Vagina (tissue), 2 donors: ENCODE results near the gene HOXA7. TPM values are rescaled to one million over a fixed set of nuclear protein-coding genes. Genes with fewer than 3 reads are reported as not detected.

Source experiments
- DNase-seq, 2 donors: peaks; one replicate each; pipeline ENCODE4 v3.0.0-alpha.2; 2017; ENCODE audit errors: extremely low spot score in 2 of 2
- H3K27ac ChIP-seq: fragments of 200-600 bp; sonication (generic); one replicate; pipeline ENCODE4 v1.5.1; 2019
- H3K27me3 ChIP-seq: fragments of 200-600 bp; sonication (generic); one replicate; pipeline ENCODE4 v1.5.1; 2019
- H3K36me3 ChIP-seq, 2 donors: fragments of 200-600 bp; sonication (generic); one replicate each; pipeline ENCODE4 v1.5.1; 2017 to 2019
- H3K4me1 ChIP-seq: fragments of 200-600 bp; sonication (generic); one replicate; pipeline ENCODE4 v1.5.1; 2019
- H3K4me3 ChIP-seq, 2 donors: fragments of 200-600 bp; sonication (generic); 1 replicate in 1 of 2; 2 replicates in 1 of 2; pipeline ENCODE4 v1.5.1; 2016 to 2019
- H3K9me3 ChIP-seq: fragments of 200-600 bp; sonication (generic); one replicate; pipeline ENCODE4 v1.5.1; 2019
- POLR2A ChIP-seq, 2 donors: fragments of 450-650 bp; IDR thresholded peaks; one replicate each; pipeline ENCODE4 v1.6.1; 2017; ENCODE audit warnings: antibody characterized with exemption in 2 of 2, mild to moderate bottlenecking in 2 of 2, moderate library complexity in 2 of 2
- POLR2AphosphoS5 ChIP-seq, 2 donors: sonication (generic); formaldehyde crosslinking; IDR thresholded peaks; one replicate each; pipeline ENCODE4 v1.9.0; 2017; ENCODE audit warnings: antibody characterized with exemption in 2 of 2, mild to moderate bottlenecking in 2 of 2, low read depth in 1 of 2; ENCODE audit not compliant: insufficient read depth in 1 of 2
- intact Hi-C: fragments of 100-400 bp; cut with DNase I; formaldehyde crosslinking; loops from one replicate; pipeline ENCODE4 v1.15.1; 2023
- total RNA-seq: library from RNA; depleted of rRNA; stranded (reverse); fragments of >200 nt; gene quantifications from one replicate; pipeline ENCODE4 v1.2.3, GENCODE V29; 2016
- TF ChIP-seq, protein P1 (sequence below), 3 experiments: fragments of 450-650 bp in 2 of 3; fragments of 200-600 bp in 1 of 3; sonication (generic) in 1 of 3; IDR thresholded peaks; one replicate each; pipeline ENCODE4 v1.5.1; 2017 to 2019; ENCODE audit warnings: antibody characterized with exemption in 3 of 3, mild to moderate bottlenecking in 2 of 3, moderate library complexity in 2 of 3

Gene HOXA7
- total RNA-seq, 1 donor from 2014 or later: 23.8 TPM

DNA sequence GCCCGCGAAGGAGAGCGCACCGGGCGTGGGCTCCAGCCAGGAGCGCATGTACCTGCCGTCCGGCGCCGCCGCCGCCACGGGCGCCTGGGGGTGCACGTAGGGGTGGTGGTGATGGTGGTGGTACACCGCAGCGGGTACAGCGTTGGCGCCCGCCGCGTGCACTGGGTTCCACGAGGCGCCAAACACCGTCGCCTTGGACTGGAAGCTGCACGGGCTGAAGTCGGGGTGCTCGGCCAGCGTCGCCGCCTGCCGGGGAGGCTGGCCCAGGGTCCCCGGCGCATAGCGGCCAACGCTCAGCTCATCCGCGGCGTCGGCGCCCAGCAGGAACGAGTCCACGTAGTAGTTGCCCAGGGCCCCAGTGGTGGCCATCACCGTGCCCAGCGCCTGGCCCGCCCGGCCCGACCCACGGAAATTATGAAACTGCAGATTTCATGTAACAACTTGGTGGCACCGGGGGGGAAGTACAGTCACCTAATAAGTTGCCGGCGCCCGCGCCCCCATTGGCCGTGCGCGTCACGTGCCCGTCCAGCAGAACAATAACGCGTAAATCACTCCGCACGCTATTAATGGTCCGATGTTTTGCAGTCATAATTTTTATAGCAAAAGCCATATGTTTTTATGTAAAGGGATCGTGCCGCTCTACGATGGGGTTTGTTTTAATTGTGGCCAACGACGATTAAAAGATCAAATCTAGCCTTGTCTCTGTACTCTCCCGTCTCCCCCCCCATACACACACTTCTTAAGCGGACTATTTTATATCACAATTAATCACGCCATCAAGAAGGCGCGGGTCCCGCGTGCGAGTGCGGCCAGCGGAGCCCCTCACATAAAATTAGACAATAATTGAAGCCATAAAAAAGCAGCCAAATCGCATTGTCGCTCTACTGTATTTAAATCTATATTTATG lies 8.9 kb upstream of the HOXA7 start, which contains the start of gene HOXA9:
TSS of gene HOXA9 (minus strand) at position 449 of the 907 bp plus-strand sequence. CDS start at position 369, 80 bp downstream.
- TF ChIP-seq POLR2A (IDR thresholded peaks at IDR 0.05): peak in 1 of 2 donors; percentile 23
- TF ChIP-seq, protein P1, sequence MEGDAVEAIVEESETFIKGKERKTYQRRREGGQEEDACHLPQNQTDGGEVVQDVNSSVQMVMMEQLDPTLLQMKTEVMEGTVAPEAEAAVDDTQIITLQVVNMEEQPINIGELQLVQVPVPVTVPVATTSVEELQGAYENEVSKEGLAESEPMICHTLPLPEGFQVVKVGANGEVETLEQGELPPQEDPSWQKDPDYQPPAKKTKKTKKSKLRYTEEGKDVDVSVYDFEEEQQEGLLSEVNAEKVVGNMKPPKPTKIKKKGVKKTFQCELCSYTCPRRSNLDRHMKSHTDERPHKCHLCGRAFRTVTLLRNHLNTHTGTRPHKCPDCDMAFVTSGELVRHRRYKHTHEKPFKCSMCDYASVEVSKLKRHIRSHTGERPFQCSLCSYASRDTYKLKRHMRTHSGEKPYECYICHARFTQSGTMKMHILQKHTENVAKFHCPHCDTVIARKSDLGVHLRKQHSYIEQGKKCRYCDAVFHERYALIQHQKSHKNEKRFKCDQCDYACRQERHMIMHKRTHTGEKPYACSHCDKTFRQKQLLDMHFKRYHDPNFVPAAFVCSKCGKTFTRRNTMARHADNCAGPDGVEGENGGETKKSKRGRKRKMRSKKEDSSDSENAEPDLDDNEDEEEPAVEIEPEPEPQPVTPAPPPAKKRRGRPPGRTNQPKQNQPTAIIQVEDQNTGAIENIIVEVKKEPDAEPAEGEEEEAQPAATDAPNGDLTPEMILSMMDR (IDR thresholded peaks at IDR 0.05): no peak
- peak; percentile 82 to 83 for TF ChIP-seq POLR2AphosphoS5 (IDR thresholded peaks at IDR 0.05; ENCODE audit: insufficient read depth in 1 of 2, low read depth in 1 of 2)
- Histone ChIP-seq H3K9me3 (no peaks in the 10 kb centered on the region), H3K4me1 (peaks cover 48% of the 10 kb centered on the region), H3K27me3 (no peaks in the 10 kb centered on the region), H3K36me3 (no peaks in the 10 kb centered on the region), H3K27ac (peak within 1 kb of the TSS; percentile 99), H3K4me3 (peak within 1 kb of the TSS; percentile 56 to 64)
- no peak for DNase-seq
- intact Hi-C loops: loop anchor here (5.0 to 10.0 kb wide), 2 partner anchors 793 to 1311 kb away; no protein-coding TSS in a partner anchor

GRCh38 chr7:27164367-27165088 lies 8.1 kb upstream of the HOXA7 start:
- no peaks in the 10 kb centered on the region for H3K27me3 ChIP-seq
- TF ChIP-seq, protein P1 (IDR thresholded peaks at IDR 0.05): no peak
- TF ChIP-seq POLR2A (IDR thresholded peaks at IDR 0.05) (no peak), POLR2AphosphoS5 (IDR thresholded peaks at IDR 0.05; ENCODE audit: insufficient read depth in 1 of 2, low read depth in 1 of 2) (no peak)
- peak overlapping the region; percentile 56 to 64 for H3K4me3 ChIP-seq
- H3K27ac ChIP-seq: peak overlapping the region; percentile 99
- H3K9me3 ChIP-seq: no peaks in the 10 kb centered on the region
- DNase-seq: no peak
- peaks cover 54% of the 10 kb centered on the region for H3K4me1 ChIP-seq
- intact Hi-C loops: loop anchor here (5.0 to 10.0 kb wide), 2 partner anchors 792 to 1310 kb away; no protein-coding TSS in a partner anchor
- no peaks in the 10 kb centered on the region for H3K36me3 ChIP-seq

DNA sequence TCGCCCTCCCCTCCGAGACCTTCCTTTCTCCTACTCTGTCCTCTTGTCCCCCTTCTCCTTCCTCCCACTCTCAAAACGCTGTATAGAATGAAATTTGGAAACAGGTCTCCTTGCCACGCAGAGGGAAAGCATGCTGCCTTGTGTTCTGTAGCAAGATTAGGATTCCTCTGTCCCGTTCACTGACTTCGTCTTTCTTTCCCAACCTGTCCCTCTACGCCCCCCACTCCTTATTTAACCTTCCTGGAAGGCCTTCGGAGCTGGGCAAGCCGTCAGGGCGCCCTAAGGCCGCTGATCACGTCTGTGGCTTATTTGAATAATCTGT lies 7.5 kb upstream of the HOXA7 start:
- TF ChIP-seq POLR2AphosphoS5 (IDR thresholded peaks at IDR 0.05; ENCODE audit: insufficient read depth in 1 of 2, low read depth in 1 of 2) (no peak), POLR2A (IDR thresholded peaks at IDR 0.05) (no peak)
- TF ChIP-seq, protein P1 (IDR thresholded peaks at IDR 0.05): no peak
- Histone ChIP-seq H3K4me3 (peak overlapping the region; percentile 56 to 64), H3K27me3 (no peaks in the 10 kb centered on the region), H3K9me3 (no peaks in the 10 kb centered on the region), H3K4me1 (peaks cover 54% of the 10 kb centered on the region), H3K27ac (peak overlapping the region; percentile 99), H3K36me3 (no peaks in the 10 kb centered on the region)
- intact Hi-C loops: loop anchor here (10.0 kb wide), 1 partner anchor 1309 kb away; no protein-coding TSS in a partner anchor
- DNase-seq: no peak

DNA sequence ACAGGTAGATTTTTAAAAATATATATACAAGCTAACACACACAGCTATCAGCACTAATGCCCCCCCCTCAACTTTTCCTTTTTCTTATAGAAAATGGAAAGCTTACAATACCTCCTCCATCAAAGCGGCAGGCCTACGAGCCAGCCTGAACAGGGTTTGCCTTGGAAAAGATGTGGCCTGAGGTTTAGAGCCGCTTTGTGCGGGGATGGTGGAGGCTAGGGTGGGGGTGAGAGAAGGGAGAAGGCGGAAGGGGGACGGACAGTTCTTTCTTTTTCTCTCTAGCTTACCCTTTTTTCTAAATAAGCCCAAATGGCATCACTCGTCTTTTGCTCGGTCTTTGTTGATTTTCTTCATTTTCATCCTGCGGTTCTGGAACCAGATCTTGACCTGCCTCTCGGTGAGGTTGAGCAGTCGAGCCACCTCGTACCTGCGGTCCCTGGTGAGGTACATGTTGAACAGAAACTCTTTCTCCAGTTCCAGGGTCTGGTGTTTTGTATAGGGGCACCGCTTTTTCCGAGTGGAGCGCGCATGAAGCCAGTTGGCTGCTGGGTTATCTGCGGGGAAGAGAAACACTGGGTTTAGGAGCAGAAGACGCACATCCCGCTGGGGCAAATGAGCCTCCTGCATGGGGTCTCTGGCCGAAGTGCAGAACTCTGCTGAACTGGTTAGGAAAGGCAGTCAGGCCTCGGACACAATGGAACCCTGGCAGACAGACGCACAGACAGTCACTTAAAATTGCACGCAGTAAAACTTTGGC lies 7.0 kb upstream of the HOXA7 start:
- peaks cover 51% of the 10 kb centered on the region for H3K4me1 ChIP-seq
- no peaks in the 10 kb centered on the region for H3K9me3 ChIP-seq
- DNase-seq: no peak
- peak overlapping the region; percentile 56 to 64 for H3K4me3 ChIP-seq
- H3K36me3 ChIP-seq: no peaks in the 10 kb centered on the region
- no peaks in the 10 kb centered on the region for H3K27me3 ChIP-seq
- no peak for TF ChIP-seq POLR2AphosphoS5 (IDR thresholded peaks at IDR 0.05; ENCODE audit: insufficient read depth in 1 of 2, low read depth in 1 of 2)
- no peak for TF ChIP-seq POLR2A (IDR thresholded peaks at IDR 0.05)
- TF ChIP-seq, protein P1 (IDR thresholded peaks at IDR 0.05): no peak
- intact Hi-C loops: loop anchor here (10.0 kb wide), 1 partner anchor 1309 kb away; no protein-coding TSS in a partner anchor
- H3K27ac ChIP-seq: peak overlapping the region; percentile 99
